ENCODE data around the gene MACROH2A1.

MACROH2A1 gene

GRCh38 chr5:135329913-135330797, 68.9 kb downstream of the MACROH2A1 start:
- no peaks in the 10 kb centered on the region for H3K9me2 ChIP-seq (replicated peaks; ENCODE audit: control insufficient read depth, low read length)
- H3K27me3 ChIP-seq (ENCODE audit: control insufficient read depth, low read length) = no peaks in the 10 kb centered on the region
- H3K4me1 ChIP-seq (ENCODE audit: control insufficient read depth, low read length) = no peaks in the 10 kb centered on the region
- peaks cover 15% of the 10 kb centered on the region for H3F3A ChIP-seq (ENCODE audit: control insufficient read depth, insufficient read depth)
- H3K27ac ChIP-seq (ENCODE audit: low read depth, low read length) = no peak overlapping the region
- H3K79me2 ChIP-seq (ENCODE audit: control insufficient read depth, low read length) = no peaks in the 10 kb centered on the region
- H4K20me1 ChIP-seq (ENCODE audit: control insufficient read depth, insufficient read depth, low read depth, low read length) = no peaks in the 10 kb centered on the region
- peaks cover 31% of the 10 kb centered on the region for H3K36me3 ChIP-seq (ENCODE audit: control insufficient read depth, low read length)
- H3K9me3 ChIP-seq (ENCODE audit: control insufficient read depth, insufficient read depth, low read length) = no peaks in the 10 kb centered on the region
- no peak overlapping the region for H3K4me2 ChIP-seq (ENCODE audit: low read length)
- H3K4me3 ChIP-seq (ENCODE audit: low read length) = no peak overlapping the region
- TF ChIP-seq CTCF (IDR thresholded peaks at IDR 0.05; ENCODE audit: low read depth, low read length, poor library complexity, severe bottlenecking) (no peak), EZH2phosphoT487 (IDR thresholded peaks at IDR 0.05; ENCODE audit: borderline replicate concordance, low read length) (no peak)

GRCh38 chr5:135329066-135329912, 69.7 kb downstream of the MACROH2A1 start:
- no peaks in the 10 kb centered on the region for H3K4me1 ChIP-seq (ENCODE audit: control insufficient read depth, low read length)
- H3K36me3 ChIP-seq (ENCODE audit: control insufficient read depth, low read length) = peaks cover 22% of the 10 kb centered on the region
- H3K4me2 ChIP-seq (ENCODE audit: low read length) = no peak overlapping the region
- H3K9me2 ChIP-seq (replicated peaks; ENCODE audit: control insufficient read depth, low read length) = no peaks in the 10 kb centered on the region
- TF ChIP-seq CTCF (IDR thresholded peaks at IDR 0.05; ENCODE audit: low read depth, low read length, poor library complexity, severe bottlenecking) (no peak), EZH2phosphoT487 (IDR thresholded peaks at IDR 0.05; ENCODE audit: borderline replicate concordance, low read length) (no peak)
- H3F3A ChIP-seq (ENCODE audit: control insufficient read depth, insufficient read depth) = peaks cover 9% of the 10 kb centered on the region
- H3K4me3 ChIP-seq (ENCODE audit: low read length) = no peak overlapping the region
- no peaks in the 10 kb centered on the region for H3K9me3 ChIP-seq (ENCODE audit: control insufficient read depth, insufficient read depth, low read length)
- H4K20me1 ChIP-seq (ENCODE audit: control insufficient read depth, insufficient read depth, low read depth, low read length) = no peaks in the 10 kb centered on the region
- no peak overlapping the region for H3K27ac ChIP-seq (ENCODE audit: low read depth, low read length)
- no peaks in the 10 kb centered on the region for H3K27me3 ChIP-seq (ENCODE audit: control insufficient read depth, low read length)
- H3K79me2 ChIP-seq (ENCODE audit: control insufficient read depth, low read length) = no peaks in the 10 kb centered on the region

GRCh38 chr5:135328128-135328687, 70.8 kb downstream of the MACROH2A1 start:
- H3K9me3 ChIP-seq (ENCODE audit: control insufficient read depth, insufficient read depth, low read length) = no peaks in the 10 kb centered on the region
- no peaks in the 10 kb centered on the region for H4K20me1 ChIP-seq (ENCODE audit: control insufficient read depth, insufficient read depth, low read depth, low read length)
- H3K4me3 ChIP-seq (ENCODE audit: low read length) = no peak overlapping the region
- no peak overlapping the region for H3K27ac ChIP-seq (ENCODE audit: low read depth, low read length)
- H3K4me1 ChIP-seq (ENCODE audit: control insufficient read depth, low read length) = no peaks in the 10 kb centered on the region
- H3K27me3 ChIP-seq (ENCODE audit: control insufficient read depth, low read length) = no peaks in the 10 kb centered on the region
- TF ChIP-seq EZH2phosphoT487 (IDR thresholded peaks at IDR 0.05; ENCODE audit: borderline replicate concordance, low read length) (no peak), CTCF (IDR thresholded peaks at IDR 0.05; ENCODE audit: low read depth, low read length, poor library complexity, severe bottlenecking) (no peak)
- H3K4me2 ChIP-seq (ENCODE audit: low read length) = no peak overlapping the region
- no peaks in the 10 kb centered on the region for H3K79me2 ChIP-seq (ENCODE audit: control insufficient read depth, low read length)
- H3K9me2 ChIP-seq (replicated peaks; ENCODE audit: control insufficient read depth, low read length) = no peaks in the 10 kb centered on the region
- H3F3A ChIP-seq (ENCODE audit: control insufficient read depth, insufficient read depth) = peaks cover 2% of the 10 kb centered on the region
- H3K36me3 ChIP-seq (ENCODE audit: control insufficient read depth, low read length) = peaks cover 14% of the 10 kb centered on the region
